Thyroid gland (tissue), 4 donors: ENCODE results near the gene GUCY1A2.

Experiments
- POLR2A ChIP-seq, 2 donors: fragments of 450-650 bp; IDR thresholded peaks; one replicate each; pipeline ENCODE4 v1.6.1; 2017; ENCODE audit warnings: antibody characterized with exemption in 2 of 2, mild to moderate bottlenecking in 2 of 2, moderate library complexity in 1 of 2
- TF ChIP-seq, protein P1 (sequence below), 6 experiments: fragments of 200-600 bp in 3 of 6; fragments of 450-650 bp in 3 of 6; sonication (generic) in 3 of 6; IDR thresholded peaks; one replicate each; pipeline ENCODE4 v1.5.1; 2016 to 2019; ENCODE audit warnings: antibody characterized with exemption in 6 of 6, mild to moderate bottlenecking in 2 of 6, inconsistent platforms in 1 of 6, moderate library complexity in 1 of 6

DNA sequence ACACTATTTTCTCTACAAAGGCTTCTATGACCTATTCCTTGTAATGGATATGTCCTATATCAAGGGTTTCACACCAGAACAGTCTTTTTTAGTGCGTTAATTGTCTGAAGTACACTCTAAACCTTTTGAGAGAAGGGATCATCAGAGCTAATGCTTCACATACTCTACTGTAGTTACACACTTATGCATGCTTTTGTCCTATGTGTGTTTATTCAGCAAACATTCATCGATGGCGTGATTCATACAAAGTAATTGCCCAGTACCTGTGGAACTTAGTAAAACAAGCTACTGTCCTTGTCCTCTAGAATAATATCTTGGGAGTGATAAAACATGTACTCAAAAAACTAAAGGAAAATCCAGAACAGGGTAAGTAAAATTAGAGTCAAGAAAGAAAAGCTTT lies 139.2 kb downstream of the GUCY1A2 start:
- TF ChIP-seq, protein P1, sequence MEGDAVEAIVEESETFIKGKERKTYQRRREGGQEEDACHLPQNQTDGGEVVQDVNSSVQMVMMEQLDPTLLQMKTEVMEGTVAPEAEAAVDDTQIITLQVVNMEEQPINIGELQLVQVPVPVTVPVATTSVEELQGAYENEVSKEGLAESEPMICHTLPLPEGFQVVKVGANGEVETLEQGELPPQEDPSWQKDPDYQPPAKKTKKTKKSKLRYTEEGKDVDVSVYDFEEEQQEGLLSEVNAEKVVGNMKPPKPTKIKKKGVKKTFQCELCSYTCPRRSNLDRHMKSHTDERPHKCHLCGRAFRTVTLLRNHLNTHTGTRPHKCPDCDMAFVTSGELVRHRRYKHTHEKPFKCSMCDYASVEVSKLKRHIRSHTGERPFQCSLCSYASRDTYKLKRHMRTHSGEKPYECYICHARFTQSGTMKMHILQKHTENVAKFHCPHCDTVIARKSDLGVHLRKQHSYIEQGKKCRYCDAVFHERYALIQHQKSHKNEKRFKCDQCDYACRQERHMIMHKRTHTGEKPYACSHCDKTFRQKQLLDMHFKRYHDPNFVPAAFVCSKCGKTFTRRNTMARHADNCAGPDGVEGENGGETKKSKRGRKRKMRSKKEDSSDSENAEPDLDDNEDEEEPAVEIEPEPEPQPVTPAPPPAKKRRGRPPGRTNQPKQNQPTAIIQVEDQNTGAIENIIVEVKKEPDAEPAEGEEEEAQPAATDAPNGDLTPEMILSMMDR (IDR thresholded peaks at IDR 0.05): no peak
- no peak for TF ChIP-seq POLR2A (IDR thresholded peaks at IDR 0.05)
